HL-60 (cell line): Measurements from ENCODE around the gene CAV2.
"Not testable (repeated sequence)": the region's sequence is repeated elsewhere in the genome, so short reads cannot be mapped to it uniquely, and the experiment has no call there.

Experiments
- DNase-seq, 2 experiments: peaks; one replicate each; pipeline ENCODE4 v3.0.0-alpha.2; 2010 to 2020; ENCODE audit warnings: low read depth in 1 of 2, low spot score in 1 of 2
- H3K27ac ChIP-seq: fragments of 250-450 bp; sonication (Bioruptor Pico); replicated peaks from 2 replicates; pipeline ENCODE4 v1.5.1; 2020; ENCODE audit warnings: mild to moderate bottlenecking, moderate library complexity
- H3K27me3 ChIP-seq: fragments of 250-450 bp; sonication (Bioruptor Pico); 2 replicates; pipeline ENCODE4 v1.5.1; 2021; ENCODE audit warnings: mild to moderate bottlenecking, moderate library complexity; ENCODE audit not compliant: insufficient read depth, poor library complexity, severe bottlenecking
- H3K4me3 ChIP-seq: replicated peaks from 2 replicates; pipeline ENCODE4 v1.5.1; 2011; ENCODE audit warnings: mild to moderate bottlenecking, control low read depth, low read length; ENCODE audit not compliant: insufficient read depth
- CTCF ChIP-seq: IDR thresholded peaks from one replicate; pipeline ENCODE4 v1.5.1; 2011; ENCODE audit warnings: low read length, control low read depth, inconsistent platforms; ENCODE audit not compliant: insufficient read depth
- GABPA ChIP-seq: IDR thresholded peaks from 2 replicates; pipeline ENCODE4 v1.6.1; 2012; ENCODE audit warnings: low read depth
- POLR2AphosphoS5 ChIP-seq: IDR thresholded peaks from 2 replicates; pipeline ENCODE4 v1.6.1; 2012; ENCODE audit warnings: low read depth
- REST ChIP-seq: IDR thresholded peaks from 2 replicates; pipeline ENCODE4 v1.6.1; 2012; ENCODE audit warnings: low read depth; ENCODE audit not compliant: insufficient replicate concordance
- SPI1 ChIP-seq: IDR thresholded peaks from 2 replicates; pipeline ENCODE4 v1.6.1; 2012; ENCODE audit warnings: low read depth, mild to moderate bottlenecking, borderline replicate concordance

The CAV2 gene

DNA sequence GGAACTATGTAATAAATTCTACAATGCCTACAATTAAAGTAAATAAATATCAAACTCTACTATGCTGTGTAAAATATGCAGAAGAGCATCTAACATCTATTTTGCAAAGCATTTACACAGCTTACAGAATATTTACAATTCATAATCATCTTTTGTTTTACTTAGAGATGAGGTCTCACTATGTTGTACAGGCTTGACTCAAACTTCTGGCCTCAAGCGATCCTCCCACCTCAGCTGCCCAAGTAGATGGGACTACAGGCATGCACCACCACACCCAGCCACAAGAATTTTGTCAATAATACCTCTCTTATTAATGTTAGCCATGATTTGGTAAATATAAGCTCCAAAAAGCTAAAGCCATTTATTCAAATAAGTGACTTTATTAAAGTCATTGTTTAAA lies 21.9 kb upstream of the CAV2 start:
- DNase-seq: no peak
- Histone ChIP-seq H3K27me3 (no peaks in the 10 kb centered on the region), H3K4me3 (no peak overlapping the region), H3K27ac (no peak overlapping the region)
- no peak for TF ChIP-seq CTCF
- no peak for TF ChIP-seq POLR2AphosphoS5
- TF ChIP-seq SPI1: no peak
- TF ChIP-seq REST: no peak
- TF ChIP-seq GABPA: no peak

DNA sequence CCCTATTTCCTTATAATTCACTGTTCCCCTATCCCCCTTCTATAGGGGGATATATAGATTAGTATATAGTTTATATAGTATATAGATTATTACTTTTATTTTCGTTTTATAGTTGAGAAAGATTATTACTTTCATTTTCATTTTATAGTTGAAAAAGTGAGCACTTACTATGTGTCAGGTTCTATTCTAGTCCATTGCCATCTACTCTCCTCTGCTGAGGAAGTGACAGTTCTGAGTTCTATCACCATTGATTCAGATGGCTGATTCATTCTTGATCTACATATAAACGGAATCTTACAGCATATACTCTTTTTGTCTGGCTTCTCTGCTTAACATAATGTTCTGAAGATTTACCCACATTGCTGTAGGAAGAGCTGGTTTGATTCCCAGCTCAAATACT lies 20.7 kb upstream of the CAV2 start:
- Histone ChIP-seq H3K27me3 (no peaks in the 10 kb centered on the region), H3K27ac (no peak overlapping the region), H3K4me3 (no peak overlapping the region)
- no peak for DNase-seq
- no peak for TF ChIP-seq GABPA
- TF ChIP-seq POLR2AphosphoS5: no peak
- TF ChIP-seq CTCF: no peak
- no peak for TF ChIP-seq REST
- TF ChIP-seq SPI1: no peak

DNA sequence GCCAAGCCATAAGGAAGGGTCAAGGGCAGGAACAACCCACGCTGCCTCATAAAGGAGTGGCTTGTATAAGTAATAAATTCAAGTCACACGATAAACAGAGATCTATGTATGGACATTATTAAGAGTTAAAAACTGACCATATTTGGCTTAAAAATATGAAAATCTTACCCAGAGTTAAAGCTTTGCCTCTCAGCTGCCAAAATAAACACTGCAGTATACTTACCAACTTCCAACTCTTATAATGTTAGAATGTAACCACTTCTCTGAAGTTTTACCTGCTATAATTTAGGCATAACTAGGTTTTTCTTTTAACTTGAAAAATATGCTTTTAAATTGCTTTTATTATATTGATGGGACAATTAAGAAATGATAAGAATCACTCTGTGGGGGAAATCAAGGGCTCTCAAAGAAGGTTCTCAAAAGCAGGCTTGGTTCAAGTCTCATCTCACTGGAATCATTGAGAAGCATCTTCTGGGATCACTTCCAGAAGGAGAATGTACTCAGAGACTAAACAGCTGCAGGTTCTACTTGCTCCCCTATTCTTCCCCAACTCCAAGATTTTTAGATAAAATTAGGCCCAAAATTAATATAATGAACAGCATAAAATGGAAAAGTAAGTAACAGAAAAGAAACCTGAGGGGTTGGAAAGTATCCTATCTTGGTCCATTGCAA lies 16.1 kb upstream of the CAV2 start:
- Histone ChIP-seq H3K27ac (no peak overlapping the region), H3K27me3 (no peaks in the 10 kb centered on the region), H3K4me3 (no peak overlapping the region)
- no peak for TF ChIP-seq REST
- TF ChIP-seq SPI1: no peak
- TF ChIP-seq GABPA: no peak
- no peak for TF ChIP-seq POLR2AphosphoS5
- TF ChIP-seq CTCF: no peak
- no peak for DNase-seq

GRCh38 chr7:116484389-116484788 lies 15.1 kb upstream of the CAV2 start:
- H3K27me3 ChIP-seq, H3K27ac ChIP-seq, DNase-seq, H3K4me3 ChIP-seq: not testable (repeated sequence)
